ENCODE results near the gene RTN4R. TPM values are rescaled to one million over a fixed set of nuclear protein-coding genes. Genes with fewer than 3 reads are reported as not detected.
A peak's percentile ranks its signal among the peaks of the same experiment; 100 is the strongest.

RTN4R gene
- polyA plus RNA-seq, 2 donors: 1.9 to 2.5 TPM

- WGBS, 2 donors: 79 to 89% methylated on average over 8 of the region's 8 CpGs
- H3K4me1 ChIP-seq (ENCODE audit: control insufficient read depth in 2 of 2, insufficient read depth in 2 of 2, low read length in 1 of 2): peaks cover 9 to 19% of the 10 kb centered on the region in 2 donors
- H3K9me3 ChIP-seq (ENCODE audit: control insufficient read depth in 2 of 2, insufficient read depth in 1 of 2, low read depth in 1 of 2, low read length in 1 of 2): no peaks in the 10 kb centered on the region
- H3K36me3 ChIP-seq (ENCODE audit: control insufficient read depth in 2 of 2, insufficient read depth in 2 of 2, low read length in 1 of 2): no peaks in the 10 kb centered on the region
- no peak overlapping the region for H3K4me3 ChIP-seq (ENCODE audit: low read depth in 1 of 2, low read length in 2 of 2)
- no peaks in the 10 kb centered on the region for H3K27me3 ChIP-seq (ENCODE audit: control insufficient read depth in 1 of 2, insufficient read depth in 2 of 2, low read length in 2 of 2)
- H3K27ac ChIP-seq (ENCODE audit: low read depth in 2 of 2, low read length in 1 of 2): no peak overlapping the region
Observed at GRCh38 chr22:20204311-20204710, 63.8 kb downstream of the RTN4R start.

GRCh38 chr22:20203552-20204201, 64.4 kb downstream of the RTN4R start:
- peak overlapping the region in 1 of 2 donors; percentile 27 for H3K27ac ChIP-seq (ENCODE audit: low read depth in 2 of 2, low read length in 1 of 2)
- no peaks in the 10 kb centered on the region for H3K36me3 ChIP-seq (ENCODE audit: control insufficient read depth in 2 of 2, insufficient read depth in 2 of 2, low read length in 1 of 2)
- no peaks in the 10 kb centered on the region for H3K9me3 ChIP-seq (ENCODE audit: control insufficient read depth in 2 of 2, insufficient read depth in 1 of 2, low read depth in 1 of 2, low read length in 1 of 2)
- 45 to 52% methylated on average over 11 of the region's 11 CpGs for WGBS, 2 donors
- H3K4me3 ChIP-seq (ENCODE audit: low read depth in 1 of 2, low read length in 2 of 2): no peak overlapping the region
- no peaks in the 10 kb centered on the region for H3K27me3 ChIP-seq (ENCODE audit: control insufficient read depth in 1 of 2, insufficient read depth in 2 of 2, low read length in 2 of 2)
- peaks cover 9 to 19% of the 10 kb centered on the region in 2 donors for H3K4me1 ChIP-seq (ENCODE audit: control insufficient read depth in 2 of 2, insufficient read depth in 2 of 2, low read length in 1 of 2)

GRCh38 chr22:20203142-20203551, 65.0 kb downstream of the RTN4R start:
- Histone ChIP-seq H3K27ac (ENCODE audit: low read depth in 2 of 2, low read length in 1 of 2) (peak overlapping the region in 1 of 2 donors; percentile 27), H3K9me3 (ENCODE audit: control insufficient read depth in 2 of 2, insufficient read depth in 1 of 2, low read depth in 1 of 2, low read length in 1 of 2) (no peaks in the 10 kb centered on the region), H3K4me1 (ENCODE audit: control insufficient read depth in 2 of 2, insufficient read depth in 2 of 2, low read length in 1 of 2) (peaks cover 8 to 18% of the 10 kb centered on the region in 2 donors), H3K27me3 (ENCODE audit: control insufficient read depth in 1 of 2, insufficient read depth in 2 of 2, low read length in 2 of 2) (no peaks in the 10 kb centered on the region), H3K4me3 (ENCODE audit: low read depth in 1 of 2, low read length in 2 of 2) (no peak overlapping the region), H3K36me3 (ENCODE audit: control insufficient read depth in 2 of 2, insufficient read depth in 2 of 2, low read length in 1 of 2) (no peaks in the 10 kb centered on the region)
- 51 to 61% methylated on average over 4 of the region's 4 CpGs for WGBS, 2 donors

GRCh38 chr22:20201837-20202392, 66.2 kb downstream of the RTN4R start:
- no peak overlapping the region for H3K27ac ChIP-seq (ENCODE audit: low read depth in 2 of 2, low read length in 1 of 2)
- no peaks in the 10 kb centered on the region for H3K36me3 ChIP-seq (ENCODE audit: control insufficient read depth in 2 of 2, insufficient read depth in 2 of 2, low read length in 1 of 2)
- no peak overlapping the region for H3K4me3 ChIP-seq (ENCODE audit: low read depth in 1 of 2, low read length in 2 of 2)
- no peaks in the 10 kb centered on the region for H3K9me3 ChIP-seq (ENCODE audit: control insufficient read depth in 2 of 2, insufficient read depth in 1 of 2, low read depth in 1 of 2, low read length in 1 of 2)
- no peaks in the 10 kb centered on the region for H3K27me3 ChIP-seq (ENCODE audit: control insufficient read depth in 1 of 2, insufficient read depth in 2 of 2, low read length in 2 of 2)
- WGBS, 2 donors: 79 to 89% methylated on average over 13 of the region's 13 CpGs
- H3K4me1 ChIP-seq (ENCODE audit: control insufficient read depth in 2 of 2, insufficient read depth in 2 of 2, low read length in 1 of 2): peaks cover 6 to 7% of the 10 kb centered on the region in 2 donors

- Histone ChIP-seq H3K4me1 (ENCODE audit: control insufficient read depth in 2 of 2, insufficient read depth in 2 of 2, low read length in 1 of 2) (peaks cover 0 to 6% of the 10 kb centered on the region in 2 donors), H3K9me3 (ENCODE audit: control insufficient read depth in 2 of 2, insufficient read depth in 1 of 2, low read depth in 1 of 2, low read length in 1 of 2) (no peaks in the 10 kb centered on the region), H3K4me3 (ENCODE audit: low read depth in 1 of 2, low read length in 2 of 2) (no peak overlapping the region), H3K27ac (ENCODE audit: low read depth in 2 of 2, low read length in 1 of 2) (no peak overlapping the region), H3K27me3 (ENCODE audit: control insufficient read depth in 1 of 2, insufficient read depth in 2 of 2, low read length in 2 of 2) (no peaks in the 10 kb centered on the region), H3K36me3 (ENCODE audit: control insufficient read depth in 2 of 2, insufficient read depth in 2 of 2, low read length in 1 of 2) (no peaks in the 10 kb centered on the region)
- WGBS, 2 donors: 93 to 95% methylated on average over 5 of the region's 5 CpGs
Observed at GRCh38 chr22:20199906-20200305, 68.2 kb downstream of the RTN4R start.

GRCh38 chr22:20199413-20199842, 68.7 kb downstream of the RTN4R start:
- Histone ChIP-seq H3K9me3 (ENCODE audit: control insufficient read depth in 2 of 2, insufficient read depth in 1 of 2, low read depth in 1 of 2, low read length in 1 of 2) (no peaks in the 10 kb centered on the region), H3K36me3 (ENCODE audit: control insufficient read depth in 2 of 2, insufficient read depth in 2 of 2, low read length in 1 of 2) (no peaks in the 10 kb centered on the region), H3K4me3 (ENCODE audit: low read depth in 1 of 2, low read length in 2 of 2) (no peak overlapping the region), H3K27ac (ENCODE audit: low read depth in 2 of 2, low read length in 1 of 2) (no peak overlapping the region), H3K27me3 (ENCODE audit: control insufficient read depth in 1 of 2, insufficient read depth in 2 of 2, low read length in 2 of 2) (no peaks in the 10 kb centered on the region), H3K4me1 (ENCODE audit: control insufficient read depth in 2 of 2, insufficient read depth in 2 of 2, low read length in 1 of 2) (peaks cover 0 to 6% of the 10 kb centered on the region in 2 donors)
- WGBS, 2 donors: 84 to 91% methylated on average over 1 of the region's 1 CpG

GRCh38 chr22:20198557-20199319, 69.4 kb downstream of the RTN4R start:
- Histone ChIP-seq H3K27me3 (ENCODE audit: control insufficient read depth in 1 of 2, insufficient read depth in 2 of 2, low read length in 2 of 2) (no peaks in the 10 kb centered on the region), H3K36me3 (ENCODE audit: control insufficient read depth in 2 of 2, insufficient read depth in 2 of 2, low read length in 1 of 2) (no peaks in the 10 kb centered on the region), H3K4me3 (ENCODE audit: low read depth in 1 of 2, low read length in 2 of 2) (no peak overlapping the region), H3K27ac (ENCODE audit: low read depth in 2 of 2, low read length in 1 of 2) (no peak overlapping the region), H3K4me1 (ENCODE audit: control insufficient read depth in 2 of 2, insufficient read depth in 2 of 2, low read length in 1 of 2) (peaks cover 0 to 4% of the 10 kb centered on the region in 2 donors), H3K9me3 (ENCODE audit: control insufficient read depth in 2 of 2, insufficient read depth in 1 of 2, low read depth in 1 of 2, low read length in 1 of 2) (no peaks in the 10 kb centered on the region)
- 76% methylated on average over 10 of the region's 10 CpGs for WGBS, 2 donors

GRCh38 chr22:20197407-20198030, 70.6 kb downstream of the RTN4R start:
- H3K36me3 ChIP-seq (ENCODE audit: control insufficient read depth in 2 of 2, insufficient read depth in 2 of 2, low read length in 1 of 2): no peaks in the 10 kb centered on the region
- no peak overlapping the region for H3K4me3 ChIP-seq (ENCODE audit: low read depth in 1 of 2, low read length in 2 of 2)
- no peaks in the 10 kb centered on the region for H3K4me1 ChIP-seq (ENCODE audit: control insufficient read depth in 2 of 2, insufficient read depth in 2 of 2, low read length in 1 of 2)
- H3K27me3 ChIP-seq (ENCODE audit: control insufficient read depth in 1 of 2, insufficient read depth in 2 of 2, low read length in 2 of 2): no peaks in the 10 kb centered on the region
- H3K9me3 ChIP-seq (ENCODE audit: control insufficient read depth in 2 of 2, insufficient read depth in 1 of 2, low read depth in 1 of 2, low read length in 1 of 2): no peaks in the 10 kb centered on the region
- no peak overlapping the region for H3K27ac ChIP-seq (ENCODE audit: low read depth in 2 of 2, low read length in 1 of 2)
- 83 to 88% methylated on average over 18 of the region's 18 CpGs for WGBS, 2 donors

- Histone ChIP-seq H3K36me3 (ENCODE audit: control insufficient read depth in 2 of 2, insufficient read depth in 2 of 2, low read length in 1 of 2) (no peaks in the 10 kb centered on the region), H3K4me1 (ENCODE audit: control insufficient read depth in 2 of 2, insufficient read depth in 2 of 2, low read length in 1 of 2) (no peaks in the 10 kb centered on the region), H3K4me3 (ENCODE audit: low read depth in 1 of 2, low read length in 2 of 2) (no peak overlapping the region), H3K27me3 (ENCODE audit: control insufficient read depth in 1 of 2, insufficient read depth in 2 of 2, low read length in 2 of 2) (no peaks in the 10 kb centered on the region), H3K27ac (ENCODE audit: low read depth in 2 of 2, low read length in 1 of 2) (no peak overlapping the region), H3K9me3 (ENCODE audit: control insufficient read depth in 2 of 2, insufficient read depth in 1 of 2, low read depth in 1 of 2, low read length in 1 of 2) (no peaks in the 10 kb centered on the region)
- 81 to 83% methylated on average over 19 of the region's 19 CpGs for WGBS, 2 donors
Observed at GRCh38 chr22:20196094-20196842, 71.8 kb downstream of the RTN4R start.

All from esophagus (tissue), 2 donors.